ENCODE data around the gene MTG2.

GRCh38 chr20:62211216-62211615, 28.4 kb downstream of the MTG2 start:
- TF ChIP-seq, protein P1, sequence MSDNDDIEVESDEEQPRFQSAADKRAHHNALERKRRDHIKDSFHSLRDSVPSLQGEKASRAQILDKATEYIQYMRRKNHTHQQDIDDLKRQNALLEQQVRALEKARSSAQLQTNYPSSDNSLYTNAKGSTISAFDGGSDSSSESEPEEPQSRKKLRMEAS (IDR thresholded peaks at IDR 0.05) = no peak
- TF ChIP-seq CTCF (IDR thresholded peaks at IDR 0.05; ENCODE audit: low read depth, low read length, missing input control) = no peak
- no peak for TF ChIP-seq YY1 (IDR thresholded peaks at IDR 0.05)
- TF ChIP-seq GABPA (IDR thresholded peaks at IDR 0.05 in 1 of 2, conservative IDR thresholded peaks at IDR 0.05 in 1 of 2) = no peak
- TF ChIP-seq RXRA (IDR thresholded peaks at IDR 0.05) = no peak
- TF ChIP-seq, protein P2, sequence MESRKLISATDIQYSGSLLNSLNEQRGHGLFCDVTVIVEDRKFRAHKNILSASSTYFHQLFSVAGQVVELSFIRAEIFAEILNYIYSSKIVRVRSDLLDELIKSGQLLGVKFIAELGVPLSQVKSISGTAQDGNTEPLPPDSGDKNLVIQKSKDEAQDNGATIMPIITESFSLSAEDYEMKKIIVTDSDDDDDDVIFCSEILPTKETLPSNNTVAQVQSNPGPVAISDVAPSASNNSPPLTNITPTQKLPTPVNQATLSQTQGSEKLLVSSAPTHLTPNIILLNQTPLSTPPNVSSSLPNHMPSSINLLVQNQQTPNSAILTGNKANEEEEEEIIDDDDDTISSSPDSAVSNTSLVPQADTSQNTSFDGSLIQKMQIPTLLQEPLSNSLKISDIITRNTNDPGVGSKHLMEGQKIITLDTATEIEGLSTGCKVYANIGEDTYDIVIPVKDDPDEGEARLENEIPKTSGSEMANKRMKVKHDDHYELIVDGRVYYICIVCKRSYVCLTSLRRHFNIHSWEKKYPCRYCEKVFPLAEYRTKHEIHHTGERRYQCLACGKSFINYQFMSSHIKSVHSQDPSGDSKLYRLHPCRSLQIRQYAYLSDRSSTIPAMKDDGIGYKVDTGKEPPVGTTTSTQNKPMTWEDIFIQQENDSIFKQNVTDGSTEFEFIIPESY (IDR thresholded peaks at IDR 0.05) = no peak
- TF ChIP-seq TAF1 (conservative IDR thresholded peaks at IDR 0.05) = no peak
- no peak for TF ChIP-seq FOXA1 (IDR thresholded peaks at IDR 0.05)

Measured in liver (tissue), 3 donors.